ENCODE results near the gene SMARCA2.

SMARCA2 gene

GRCh38 chr9:2014696-2015580 lies at the start of gene SMARCA2:
Gene SMARCA2 (plus strand): TSS chr9:2015347. CDS start chr9:2029023, 13,676 bp downstream.
- H3K9me3 ChIP-seq (ENCODE audit: severe bottlenecking) = no peaks in the 10 kb centered on the region
- H3K27ac ChIP-seq (ENCODE audit: poor library complexity, severe bottlenecking) = peak within 1 kb of the TSS; percentile 77
- H3K36me3 ChIP-seq (ENCODE audit: low read depth) = no peaks in the 10 kb centered on the region
- TF ChIP-seq CTCF (IDR thresholded peaks at IDR 0.05; ENCODE audit: poor library complexity, severe bottlenecking) = no peak
- peak; percentile 78 for ATAC-seq (ENCODE audit: low read depth)
- H3K27me3 ChIP-seq (ENCODE audit: insufficient read depth, poor library complexity, severe bottlenecking) = no peaks in the 10 kb centered on the region
- peak within 1 kb of the TSS; percentile 62 for H3K4me3 ChIP-seq (ENCODE audit: severe bottlenecking)
- DNase-seq (ENCODE audit: low spot score) = peak; percentile 96
- peaks cover 5% of the 10 kb centered on the region for H3K4me1 ChIP-seq (ENCODE audit: insufficient read depth, poor library complexity, severe bottlenecking)

DNA sequence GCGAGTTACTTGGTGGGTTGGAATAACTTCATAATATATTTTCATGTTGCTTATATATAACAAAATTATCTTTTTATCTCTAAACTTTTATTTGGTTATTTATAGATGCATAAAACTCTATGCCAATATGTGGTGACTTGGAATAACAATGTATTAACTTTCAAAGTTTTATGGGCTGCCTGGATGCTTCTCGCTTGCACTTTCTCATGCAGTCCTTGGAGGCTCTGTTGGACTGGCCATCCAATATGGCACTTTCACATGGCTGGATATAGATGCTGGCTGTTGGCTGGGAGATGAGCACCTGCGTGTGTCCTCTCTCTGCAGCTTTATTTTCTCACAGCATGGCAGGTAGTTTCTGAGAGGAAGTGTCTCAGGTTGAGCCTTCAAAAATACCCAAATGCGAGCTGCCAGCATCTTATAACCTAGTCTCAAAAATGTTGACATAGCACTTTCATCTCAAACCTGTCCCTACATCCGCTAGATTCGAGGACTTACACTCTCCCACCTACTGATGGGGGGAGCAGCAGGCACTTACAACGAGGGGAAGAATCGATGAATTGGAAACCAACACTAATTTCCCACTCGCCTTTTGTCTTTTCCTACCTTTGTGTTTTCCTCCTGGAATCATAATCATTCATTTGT lies 48.3 kb upstream of the SMARCA2 start:
- no peak for TF ChIP-seq CTCF (IDR thresholded peaks at IDR 0.05; ENCODE audit: poor library complexity, severe bottlenecking)
- Histone ChIP-seq H3K4me3 (ENCODE audit: severe bottlenecking) (no peak overlapping the region), H3K27ac (ENCODE audit: poor library complexity, severe bottlenecking) (no peak overlapping the region), H3K4me1 (ENCODE audit: insufficient read depth, poor library complexity, severe bottlenecking) (no peaks in the 10 kb centered on the region), H3K27me3 (ENCODE audit: insufficient read depth, poor library complexity, severe bottlenecking) (peaks cover 4% of the 10 kb centered on the region), H3K36me3 (ENCODE audit: low read depth) (no peaks in the 10 kb centered on the region), H3K9me3 (ENCODE audit: severe bottlenecking) (no peaks in the 10 kb centered on the region)
- ATAC-seq (ENCODE audit: low read depth) (no peak), DNase-seq (ENCODE audit: low spot score) (no peak)

- Histone ChIP-seq H3K4me3 (ENCODE audit: severe bottlenecking) (no peak overlapping the region), H3K36me3 (ENCODE audit: low read depth) (no peaks in the 10 kb centered on the region), H3K9me3 (ENCODE audit: severe bottlenecking) (no peaks in the 10 kb centered on the region), H3K27me3 (ENCODE audit: insufficient read depth, poor library complexity, severe bottlenecking) (no peaks in the 10 kb centered on the region), H3K4me1 (ENCODE audit: insufficient read depth, poor library complexity, severe bottlenecking) (no peaks in the 10 kb centered on the region), H3K27ac (ENCODE audit: poor library complexity, severe bottlenecking) (no peak overlapping the region)
- DNase-seq (ENCODE audit: low spot score) (no peak), ATAC-seq (ENCODE audit: low read depth) (no peak)
- TF ChIP-seq CTCF (IDR thresholded peaks at IDR 0.05; ENCODE audit: poor library complexity, severe bottlenecking) = no peak
Measured at GRCh38 chr9:1969160-1969559, 46.0 kb upstream of the SMARCA2 start.

- peaks cover 2% of the 10 kb centered on the region for H3K27me3 ChIP-seq (ENCODE audit: insufficient read depth, poor library complexity, severe bottlenecking)
- H3K4me1 ChIP-seq (ENCODE audit: insufficient read depth, poor library complexity, severe bottlenecking) = no peaks in the 10 kb centered on the region
- H3K4me3 ChIP-seq (ENCODE audit: severe bottlenecking) = no peak overlapping the region
- H3K27ac ChIP-seq (ENCODE audit: poor library complexity, severe bottlenecking) = no peak overlapping the region
- ATAC-seq (ENCODE audit: low read depth) = no peak
- no peak for TF ChIP-seq CTCF (IDR thresholded peaks at IDR 0.05; ENCODE audit: poor library complexity, severe bottlenecking)
- no peaks in the 10 kb centered on the region for H3K36me3 ChIP-seq (ENCODE audit: low read depth)
- no peak for DNase-seq (ENCODE audit: low spot score)
- H3K9me3 ChIP-seq (ENCODE audit: severe bottlenecking) = no peaks in the 10 kb centered on the region
Measured at GRCh38 chr9:1969898-1970297, 45.2 kb upstream of the SMARCA2 start.
